MM.1S (cell line): ENCODE data around the gene CELA2A.

Source experiments
- DNase-seq: peaks from one replicate; pipeline ENCODE4 v3.0.0-alpha.2; 2015
- H2AFZ ChIP-seq: fragments of 300-600 bp; sonication (generic); 2 replicates; pipeline ENCODE4 v1.6.0; 2016; ENCODE audit warnings: antibody characterized with exemption, low read length
- H3F3A ChIP-seq: fragments of 300-600 bp; sonication (generic); 2 replicates; pipeline ENCODE4 v1.6.1; 2016; ENCODE audit warnings: mild to moderate bottlenecking, antibody characterized with exemption, low read length, moderate library complexity, mixed read lengths; ENCODE audit not compliant: insufficient read depth
- H3K27ac ChIP-seq: fragments of 300-600 bp; sonication (generic); 2 replicates; pipeline ENCODE4 v1.5.1; 2016; ENCODE audit warnings: mild to moderate bottlenecking, low read length
- H3K27me3 ChIP-seq: fragments of 300-600 bp; sonication (generic); replicated peaks from 2 replicates; pipeline ENCODE4 v1.6.0; 2016; ENCODE audit warnings: low read length; ENCODE audit not compliant: insufficient read depth
- H3K36me3 ChIP-seq: fragments of 300-600 bp; sonication (generic); replicated peaks from 2 replicates; pipeline ENCODE4 v1.6.1; 2016; ENCODE audit warnings: mild to moderate bottlenecking, low read length, mixed read lengths; ENCODE audit not compliant: insufficient read depth
- H3K4me1 ChIP-seq: fragments of 300-600 bp; sonication (generic); 2 replicates; pipeline ENCODE4 v1.6.1; 2016; ENCODE audit warnings: low read length, mixed read lengths
- H3K4me2 ChIP-seq: fragments of 300-600 bp; sonication (generic); 2 replicates; pipeline ENCODE4 v1.6.0; 2016; ENCODE audit warnings: low read depth, low read length
- H3K4me3 ChIP-seq: fragments of 300-600 bp; sonication (generic); 2 replicates; pipeline ENCODE4 v1.5.1; 2016; ENCODE audit warnings: low read length, mixed read lengths
- H3K79me2 ChIP-seq: fragments of 300-600 bp; sonication (generic); 2 replicates; pipeline ENCODE4 v1.6.1; 2016; ENCODE audit warnings: mixed run types, low read length, mixed read lengths
- H3K9ac ChIP-seq: fragments of 300-600 bp; sonication (generic); 2 replicates; pipeline ENCODE4 v1.6.1; 2016; ENCODE audit warnings: low read length, mixed read lengths
- H3K9me2 ChIP-seq: fragments of 300-600 bp; sonication (generic); replicated peaks from 2 replicates; pipeline ENCODE4 v1.6.1; 2016; ENCODE audit warnings: mild to moderate bottlenecking, low read length, mixed read lengths; ENCODE audit not compliant: insufficient read depth
- H3K9me3 ChIP-seq: fragments of 300-600 bp; sonication (generic); replicated peaks from 2 replicates; pipeline ENCODE4 v1.6.1; 2016; ENCODE audit warnings: mild to moderate bottlenecking, low read length, mixed read lengths; ENCODE audit not compliant: insufficient read depth
- H4K20me1 ChIP-seq: fragments of 300-600 bp; sonication (generic); 2 replicates; pipeline ENCODE4 v1.6.1; 2016; ENCODE audit warnings: mild to moderate bottlenecking, low read length, moderate library complexity, mixed read lengths; ENCODE audit not compliant: insufficient read depth
- EZH2 ChIP-seq: fragments of 300-600 bp; sonication (generic); optimal IDR thresholded peaks from 2 replicates; pipeline ENCODE3; 2017; ENCODE audit warnings: low read depth, mild to moderate bottlenecking, antibody characterized with exemption, low read length, mixed read lengths
- EZH2phosphoT487 ChIP-seq: fragments of 300-600 bp; sonication (generic); IDR thresholded peaks from 2 replicates; pipeline ENCODE4 v1.6.1; 2018; ENCODE audit warnings: antibody characterized with exemption, low read length
- TF ChIP-seq, protein P1 (sequence below): fragments of 300-600 bp; sonication (generic); IDR thresholded peaks from 2 replicates; pipeline ENCODE4 v1.5.1; 2016; ENCODE audit warnings: antibody characterized with exemption, low read length, mixed read lengths

Gene CELA2A

DNA sequence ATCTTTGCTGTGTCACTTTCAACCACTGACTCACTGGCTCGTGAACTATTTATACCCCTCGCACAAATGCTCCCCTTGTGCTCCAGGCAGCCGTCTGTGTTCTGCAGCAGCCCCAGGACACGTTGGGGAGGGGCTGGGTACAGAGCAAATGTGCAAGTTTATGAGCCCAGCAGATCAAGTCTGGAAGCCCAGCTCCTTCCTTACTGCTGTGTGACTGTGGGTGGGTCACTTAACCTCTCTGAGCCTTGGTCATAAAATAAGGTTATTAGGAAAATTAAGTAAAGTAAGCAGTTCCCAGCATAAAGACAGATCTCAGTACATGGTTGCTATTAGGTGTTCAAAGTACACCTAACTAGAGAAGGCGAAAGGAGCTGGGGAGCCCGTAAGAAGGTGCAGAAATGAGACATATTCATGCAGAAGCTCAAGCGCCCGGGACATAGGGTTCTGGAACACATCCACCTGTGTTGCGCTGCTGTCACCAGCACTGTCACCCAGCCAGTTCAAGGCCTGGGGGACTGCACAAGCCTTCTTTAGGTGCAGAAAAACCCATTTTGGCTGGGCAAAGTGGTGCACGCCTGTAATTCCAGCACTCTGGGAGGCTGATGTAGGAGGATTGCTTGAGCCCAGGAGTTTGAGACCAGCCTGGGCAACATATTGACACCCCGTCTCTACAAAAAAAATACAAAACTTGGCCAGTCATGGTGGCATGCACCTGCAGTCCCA is 33.0 kb upstream of the CELA2A start:
- Histone ChIP-seq H3K36me3 (no peaks in the 10 kb centered on the region), H2AFZ (no peak overlapping the region), H3K27me3 (no peaks in the 10 kb centered on the region), H4K20me1 (no peaks in the 10 kb centered on the region), H3K9me2 (no peaks in the 10 kb centered on the region), H3K9ac (no peak overlapping the region), H3K9me3 (no peaks in the 10 kb centered on the region), H3K27ac (no peak overlapping the region), H3K4me1 (no peaks in the 10 kb centered on the region), H3K4me3 (no peak overlapping the region), H3K4me2 (no peak overlapping the region), H3K79me2 (peaks cover 17% of the 10 kb centered on the region), H3F3A (no peaks in the 10 kb centered on the region)
- TF ChIP-seq EZH2phosphoT487 (no peak), EZH2 (no peak)
- TF ChIP-seq, protein P1, sequence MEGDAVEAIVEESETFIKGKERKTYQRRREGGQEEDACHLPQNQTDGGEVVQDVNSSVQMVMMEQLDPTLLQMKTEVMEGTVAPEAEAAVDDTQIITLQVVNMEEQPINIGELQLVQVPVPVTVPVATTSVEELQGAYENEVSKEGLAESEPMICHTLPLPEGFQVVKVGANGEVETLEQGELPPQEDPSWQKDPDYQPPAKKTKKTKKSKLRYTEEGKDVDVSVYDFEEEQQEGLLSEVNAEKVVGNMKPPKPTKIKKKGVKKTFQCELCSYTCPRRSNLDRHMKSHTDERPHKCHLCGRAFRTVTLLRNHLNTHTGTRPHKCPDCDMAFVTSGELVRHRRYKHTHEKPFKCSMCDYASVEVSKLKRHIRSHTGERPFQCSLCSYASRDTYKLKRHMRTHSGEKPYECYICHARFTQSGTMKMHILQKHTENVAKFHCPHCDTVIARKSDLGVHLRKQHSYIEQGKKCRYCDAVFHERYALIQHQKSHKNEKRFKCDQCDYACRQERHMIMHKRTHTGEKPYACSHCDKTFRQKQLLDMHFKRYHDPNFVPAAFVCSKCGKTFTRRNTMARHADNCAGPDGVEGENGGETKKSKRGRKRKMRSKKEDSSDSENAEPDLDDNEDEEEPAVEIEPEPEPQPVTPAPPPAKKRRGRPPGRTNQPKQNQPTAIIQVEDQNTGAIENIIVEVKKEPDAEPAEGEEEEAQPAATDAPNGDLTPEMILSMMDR, result no peak
- no peak for DNase-seq

DNA sequence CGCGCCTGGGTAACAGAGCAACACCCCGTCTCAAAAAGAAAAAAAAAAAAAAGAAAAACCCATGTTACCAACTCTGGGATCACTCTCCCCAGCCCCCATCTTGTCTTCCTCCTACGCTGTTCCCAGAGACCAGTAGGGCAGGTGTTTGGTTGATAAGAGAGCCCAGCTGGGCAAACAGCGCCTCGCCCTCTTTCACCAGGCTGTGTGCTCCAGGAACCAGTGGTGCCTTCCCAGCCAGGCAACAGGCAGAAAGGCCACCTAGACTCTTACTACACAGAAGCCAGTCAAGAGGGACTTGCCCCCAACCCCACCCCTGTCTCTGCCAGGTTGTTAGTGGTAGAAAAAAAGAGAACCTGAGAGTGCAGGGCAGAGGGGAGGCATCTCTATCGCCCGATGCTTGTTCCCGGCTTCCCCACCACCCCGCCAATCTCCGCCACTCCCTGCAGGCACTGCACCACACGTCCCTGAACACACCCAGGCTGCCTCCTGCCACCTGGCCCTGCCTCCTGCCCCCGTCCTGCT is 32.3 kb upstream of the CELA2A start:
- Histone ChIP-seq H3K79me2 (peaks cover 15% of the 10 kb centered on the region), H2AFZ (no peak overlapping the region), H3K9me2 (no peaks in the 10 kb centered on the region), H3K36me3 (no peaks in the 10 kb centered on the region), H3K27me3 (no peaks in the 10 kb centered on the region), H3F3A (no peaks in the 10 kb centered on the region), H3K4me1 (no peaks in the 10 kb centered on the region), H3K4me3 (no peak overlapping the region), H4K20me1 (no peaks in the 10 kb centered on the region), H3K9ac (no peak overlapping the region), H3K27ac (no peak overlapping the region), H3K9me3 (no peaks in the 10 kb centered on the region), H3K4me2 (no peak overlapping the region)
- no peak for DNase-seq
- TF ChIP-seq EZH2phosphoT487, result no peak
- TF ChIP-seq, protein P1, result no peak
- no peak for TF ChIP-seq EZH2

DNA sequence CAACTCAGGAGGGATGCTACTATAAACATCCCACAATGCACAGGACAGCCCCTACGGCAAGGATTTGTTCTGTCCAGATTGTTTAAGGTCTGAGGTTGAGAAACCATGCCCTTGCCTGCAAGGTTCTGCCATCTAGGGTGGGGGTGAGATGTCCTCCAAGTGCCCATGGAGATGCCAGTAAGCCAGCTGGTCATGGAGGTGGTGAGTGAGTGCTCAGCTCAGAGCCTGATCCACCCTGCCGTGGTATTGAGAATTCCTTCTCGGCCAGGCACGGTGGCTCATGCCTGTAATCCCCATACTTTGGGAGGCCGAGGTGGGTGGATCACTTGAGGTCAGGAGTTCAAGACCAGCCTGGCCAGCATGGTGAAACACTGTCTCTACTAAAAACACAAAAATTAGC is 31.6 kb upstream of the CELA2A start:
- no peaks in the 10 kb centered on the region for H4K20me1 ChIP-seq
- H3K27ac ChIP-seq, result no peak overlapping the region
- no peaks in the 10 kb centered on the region for H3K4me1 ChIP-seq
- no peak overlapping the region for H3K9ac ChIP-seq
- no peaks in the 10 kb centered on the region for H3K36me3 ChIP-seq
- H3K4me3 ChIP-seq, result no peak overlapping the region
- no peaks in the 10 kb centered on the region for H3K9me3 ChIP-seq
- no peaks in the 10 kb centered on the region for H3K27me3 ChIP-seq
- H3K79me2 ChIP-seq, result peaks cover 7% of the 10 kb centered on the region; the same call in 1 of the 2 replicates
- no peaks in the 10 kb centered on the region for H3F3A ChIP-seq
- no peaks in the 10 kb centered on the region for H3K9me2 ChIP-seq
- no peak overlapping the region for H2AFZ ChIP-seq
- no peak overlapping the region for H3K4me2 ChIP-seq
- DNase-seq, result no peak
- TF ChIP-seq EZH2 (no peak), EZH2phosphoT487 (no peak)
- TF ChIP-seq, protein P1, result no peak
